Mesothelial cell of epicardium (in vitro differentiated cells): ENCODE results near the gene DMBX1. TPM values are rescaled to one million over a fixed set of nuclear protein-coding genes. Genes with fewer than 3 reads are reported as not detected.

Experiments
- DNase-seq, 2 experiments: peaks; one replicate each; pipeline ENCODE4 v3.0.0; 2021; ENCODE audit warnings: low spot score in 2 of 2; ENCODE audit not compliant: unreplicated experiment in 2 of 2
- H3K27ac Mint-ChIP-seq: 2 replicates; pipeline ENCODE4 v1.8.0; 2021; ENCODE audit warnings: mixed read lengths
- H3K27me3 Mint-ChIP-seq: 2 replicates; pipeline ENCODE4 v1.8.0; 2021; ENCODE audit warnings: low read depth, mixed read lengths
- H3K36me3 Mint-ChIP-seq: 2 replicates; pipeline ENCODE4 v1.8.0; 2021; ENCODE audit warnings: mixed read lengths
- H3K4me1 Mint-ChIP-seq: 2 replicates; pipeline ENCODE4 v1.8.0; 2021; ENCODE audit warnings: mixed read lengths
- H3K4me3 Mint-ChIP-seq: 2 replicates; pipeline ENCODE4 v1.8.0; 2021; ENCODE audit warnings: mild to moderate bottlenecking, moderate library complexity, mixed read lengths
- H3K9me3 Mint-ChIP-seq: 2 replicates; pipeline ENCODE4 v1.8.0; 2021; ENCODE audit warnings: mixed read lengths
- total RNA-seq: library from RNA; stranded (reverse); gene quantifications from 3 replicates; pipeline ENCODE4 v1.2.1, GENCODE V29; 2021
- TF ChIP-seq, protein P1 (sequence below): fragments of 200-600 bp; sonication (generic); IDR thresholded peaks from one replicate; pipeline ENCODE4 v1.5.0; 2021; ENCODE audit warnings: antibody characterized with exemption; ENCODE audit not compliant: unreplicated experiment

DMBX1 gene
- total RNA-seq, 1 donor from 2014 or later, result not detected

- DNase-seq, result no peak
- H3K4me1 Mint-ChIP-seq, result peaks cover 46% of the 10 kb centered on the region
- no peaks in the 10 kb centered on the region for H3K9me3 Mint-ChIP-seq
- TF ChIP-seq, protein P1, sequence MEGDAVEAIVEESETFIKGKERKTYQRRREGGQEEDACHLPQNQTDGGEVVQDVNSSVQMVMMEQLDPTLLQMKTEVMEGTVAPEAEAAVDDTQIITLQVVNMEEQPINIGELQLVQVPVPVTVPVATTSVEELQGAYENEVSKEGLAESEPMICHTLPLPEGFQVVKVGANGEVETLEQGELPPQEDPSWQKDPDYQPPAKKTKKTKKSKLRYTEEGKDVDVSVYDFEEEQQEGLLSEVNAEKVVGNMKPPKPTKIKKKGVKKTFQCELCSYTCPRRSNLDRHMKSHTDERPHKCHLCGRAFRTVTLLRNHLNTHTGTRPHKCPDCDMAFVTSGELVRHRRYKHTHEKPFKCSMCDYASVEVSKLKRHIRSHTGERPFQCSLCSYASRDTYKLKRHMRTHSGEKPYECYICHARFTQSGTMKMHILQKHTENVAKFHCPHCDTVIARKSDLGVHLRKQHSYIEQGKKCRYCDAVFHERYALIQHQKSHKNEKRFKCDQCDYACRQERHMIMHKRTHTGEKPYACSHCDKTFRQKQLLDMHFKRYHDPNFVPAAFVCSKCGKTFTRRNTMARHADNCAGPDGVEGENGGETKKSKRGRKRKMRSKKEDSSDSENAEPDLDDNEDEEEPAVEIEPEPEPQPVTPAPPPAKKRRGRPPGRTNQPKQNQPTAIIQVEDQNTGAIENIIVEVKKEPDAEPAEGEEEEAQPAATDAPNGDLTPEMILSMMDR, result no peak
- H3K36me3 Mint-ChIP-seq, result no peaks in the 10 kb centered on the region
- peaks cover 49% of the 10 kb centered on the region for H3K27me3 Mint-ChIP-seq
- no peak overlapping the region for H3K27ac Mint-ChIP-seq
- H3K4me3 Mint-ChIP-seq, result peak overlapping the region; percentile 6
Observed at GRCh38 chr1:46517010-46517600, 27.5 kb downstream of the DMBX1 start.

GRCh38 chr1:46517932-46518498 is 28.4 kb downstream of the DMBX1 start:
- H3K4me1 Mint-ChIP-seq, result peaks cover 53% of the 10 kb centered on the region
- no peaks in the 10 kb centered on the region for H3K36me3 Mint-ChIP-seq
- no peak overlapping the region for H3K27ac Mint-ChIP-seq
- H3K27me3 Mint-ChIP-seq, result peaks cover 46% of the 10 kb centered on the region
- H3K9me3 Mint-ChIP-seq, result no peaks in the 10 kb centered on the region
- TF ChIP-seq, protein P1, result no peak
- no peak for DNase-seq
- H3K4me3 Mint-ChIP-seq, result no peak overlapping the region

- DNase-seq, result no peak
Observed at GRCh38 chr1:46519209-46519608, 29.6 kb downstream of the DMBX1 start.

DNA sequence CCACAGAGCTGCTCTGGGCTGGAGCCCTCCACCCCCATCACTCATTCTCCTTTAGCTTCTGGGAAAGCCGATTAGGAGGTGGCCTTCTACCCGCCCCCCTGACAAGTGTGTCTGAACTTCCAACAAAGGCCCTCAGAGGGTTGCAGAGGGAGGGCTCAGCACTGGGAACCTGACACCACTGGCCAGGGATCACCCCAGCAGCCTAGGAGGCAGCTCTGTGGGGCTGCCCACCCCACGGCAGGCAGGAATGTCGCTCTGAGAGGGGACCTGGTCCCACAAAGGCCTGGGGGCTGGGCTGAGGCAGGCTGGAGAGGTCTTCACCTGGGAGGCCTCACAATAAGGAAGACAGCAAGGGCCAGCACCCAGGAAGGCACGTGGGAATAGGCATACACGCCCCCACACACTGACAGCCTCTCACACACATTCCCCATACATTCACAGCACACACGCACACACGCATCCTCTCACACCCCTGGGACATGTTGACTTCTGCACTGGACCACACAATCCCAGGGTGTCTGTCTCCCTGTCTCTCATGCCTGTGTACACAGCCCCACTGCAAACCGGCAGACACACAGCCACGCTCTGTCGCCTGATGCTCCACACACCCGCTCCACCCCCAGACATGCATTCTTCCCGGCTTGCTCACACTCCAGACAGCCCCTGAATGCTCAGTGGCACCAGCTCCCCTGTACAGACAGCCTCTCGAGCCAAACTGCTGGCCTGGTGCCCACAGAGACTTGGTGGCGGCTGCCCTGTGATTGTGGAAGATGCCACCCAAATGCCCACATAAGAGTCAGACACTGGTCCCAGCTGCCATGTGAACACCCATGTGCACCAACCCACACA is 30.7 kb downstream of the DMBX1 start:
- Mint-ChIP-seq H3K9me3 (no peaks in the 10 kb centered on the region), H3K36me3 (no peaks in the 10 kb centered on the region), H3K27ac (peak overlapping the region; percentile 36), H3K27me3 (peaks cover 52% of the 10 kb centered on the region), H3K4me1 (peaks cover 54% of the 10 kb centered on the region), H3K4me3 (no peak overlapping the region)
- TF ChIP-seq, protein P1, result no peak
- DNase-seq, result peak in 1 of 2 experiments; percentile 68

More at GRCh38 chr1:46519209-46519608, 29.6 kb downstream of the DMBX1 start:
- H3K4me1 Mint-ChIP-seq, result peaks cover 54% of the 10 kb centered on the region
- no peaks in the 10 kb centered on the region for H3K36me3 Mint-ChIP-seq
- peaks cover 50% of the 10 kb centered on the region for H3K27me3 Mint-ChIP-seq
- no peak overlapping the region for H3K27ac Mint-ChIP-seq
- no peak overlapping the region for H3K4me3 Mint-ChIP-seq
- no peaks in the 10 kb centered on the region for H3K9me3 Mint-ChIP-seq
- TF ChIP-seq, protein P1, result no peak

DNA sequence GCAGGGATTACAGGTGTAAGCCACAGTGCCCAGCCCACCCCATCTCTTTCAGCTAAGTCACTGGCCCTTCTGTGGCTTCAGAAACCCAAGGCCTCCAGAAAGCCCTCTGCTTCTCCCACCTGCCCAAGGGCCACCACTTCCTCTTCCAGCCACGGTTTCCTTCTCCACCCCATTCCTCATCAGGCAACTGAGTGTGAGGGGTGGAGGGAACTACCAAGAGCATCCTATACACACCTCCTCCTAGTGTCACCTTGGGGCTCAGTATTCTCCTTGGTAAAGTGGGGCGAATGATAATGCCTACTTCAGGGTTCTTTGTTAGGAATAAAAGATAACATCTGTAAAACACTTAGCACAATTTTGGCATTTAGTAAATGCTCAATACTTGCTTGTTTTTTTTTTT is 31.8 kb downstream of the DMBX1 start:
- peaks cover 58% of the 10 kb centered on the region for H3K4me1 Mint-ChIP-seq
- H3K36me3 Mint-ChIP-seq, result no peaks in the 10 kb centered on the region
- H3K9me3 Mint-ChIP-seq, result no peaks in the 10 kb centered on the region
- H3K27ac Mint-ChIP-seq, result no peak overlapping the region
- no peak overlapping the region for H3K4me3 Mint-ChIP-seq
- peaks cover 54% of the 10 kb centered on the region for H3K27me3 Mint-ChIP-seq
- no peak for DNase-seq
- TF ChIP-seq, protein P1, result no peak
